Brain pericyte (primary cell): ENCODE data around the gene DOCK2.
"Not testable (repeated sequence)": the region's sequence is repeated elsewhere in the genome, so short reads cannot be mapped to it uniquely, and the experiment has no call there.

ENCODE experiments used
- DNase-seq: peaks from one replicate; pipeline ENCODE4 v3.0.0-alpha.2; 2012; ENCODE audit warnings: low read depth, low spot score

DOCK2 gene

GRCh38 chr5:169814522-169814921 lies 177.4 kb downstream of the DOCK2 start:
- no peak for DNase-seq

- no peak for DNase-seq
Observed at GRCh38 chr5:169817031-169817430, 180.0 kb downstream of the DOCK2 start.

GRCh38 chr5:169826618-169827017 lies 189.5 kb downstream of the DOCK2 start:
- no peak for DNase-seq

GRCh38 chr5:169827769-169828168 lies 190.7 kb downstream of the DOCK2 start:
- DNase-seq, result no peak

GRCh38 chr5:169828385-169828784 lies 191.3 kb downstream of the DOCK2 start:
- no peak for DNase-seq

GRCh38 chr5:169831331-169831730 lies 194.3 kb downstream of the DOCK2 start:
- DNase-seq, result no peak

GRCh38 chr5:169832304-169832703 lies 195.2 kb downstream of the DOCK2 start:
- DNase-seq, result no peak

GRCh38 chr5:169832845-169833244 lies 195.8 kb downstream of the DOCK2 start:
- DNase-seq, result no peak

- DNase-seq, result peak; percentile 22
Observed at GRCh38 chr5:169833681-169834292, 196.7 kb downstream of the DOCK2 start.

- DNase-seq, result not testable (repeated sequence)
Observed at GRCh38 chr5:169834540-169834939, 197.5 kb downstream of the DOCK2 start.

- no peak for DNase-seq
Observed at GRCh38 chr5:169836835-169837536, 199.9 kb downstream of the DOCK2 start.

- DNase-seq, result no peak
Observed at GRCh38 chr5:169837686-169838085, 200.6 kb downstream of the DOCK2 start.

- no peak for DNase-seq
Observed at GRCh38 chr5:169838688-169839087, 201.6 kb downstream of the DOCK2 start.

- DNase-seq, result no peak
Observed at GRCh38 chr5:169840405-169840804, 203.3 kb downstream of the DOCK2 start.

GRCh38 chr5:169842699-169843098 lies 205.6 kb downstream of the DOCK2 start:
- no peak for DNase-seq

GRCh38 chr5:169847519-169847918 lies 210.4 kb downstream of the DOCK2 start:
- no peak for DNase-seq

- no peak for DNase-seq
Observed at GRCh38 chr5:169848271-169848670, 211.2 kb downstream of the DOCK2 start.

- DNase-seq, result no peak
Observed at GRCh38 chr5:169848792-169849191, 211.7 kb downstream of the DOCK2 start.

- no peak for DNase-seq
Observed at GRCh38 chr5:169850409-169850808, 213.3 kb downstream of the DOCK2 start.

GRCh38 chr5:169851321-169851850 lies 214.3 kb downstream of the DOCK2 start:
- no peak for DNase-seq

- DNase-seq, result peak; percentile 26
Observed at GRCh38 chr5:169856571-169856970, 219.5 kb downstream of the DOCK2 start.

GRCh38 chr5:169860585-169860984 lies 223.5 kb downstream of the DOCK2 start:
- no peak for DNase-seq

- DNase-seq, result no peak
Observed at GRCh38 chr5:169861433-169861832, 224.4 kb downstream of the DOCK2 start.
